Neural progenitor cell (in vitro differentiated cells): ENCODE results near the gene ARID4B. TPM values are rescaled to one million over a fixed set of nuclear protein-coding genes. Genes with fewer than 3 reads are reported as not detected.

ENCODE experiments used
- DNase-seq: peaks from one replicate; pipeline ENCODE4 v3.0.0-alpha.2; 2016; ENCODE audit warnings: low spot score
- H2AFZ ChIP-seq: fragments of 200-600 bp; sonication (generic); replicated peaks from 2 replicates; pipeline ENCODE4 v1.6.1; 2016; ENCODE audit warnings: antibody characterized with exemption
- H3F3A ChIP-seq: fragments of 200-600 bp; sonication (generic); 2 replicates; pipeline ENCODE4 v1.6.1; 2016; ENCODE audit warnings: antibody characterized with exemption, low read depth
- H3K27ac ChIP-seq: fragments of 200-600 bp; sonication (generic); 2 replicates; pipeline ENCODE4 v1.5.1; 2016; ENCODE audit warnings: mild to moderate bottlenecking
- H3K27me3 ChIP-seq: fragments of 200-600 bp; sonication (generic); 2 replicates; pipeline ENCODE4 v1.6.1; 2016; ENCODE audit warnings: mild to moderate bottlenecking, moderate library complexity
- H3K36me3 ChIP-seq: fragments of 200-600 bp; sonication (generic); 2 replicates; pipeline ENCODE4 v1.5.1; 2016
- H3K4me1 ChIP-seq: fragments of 200-600 bp; sonication (generic); 2 replicates; pipeline ENCODE4 v1.6.1; 2016; ENCODE audit warnings: mixed run types
- H3K4me2 ChIP-seq: fragments of 200-600 bp; sonication (generic); 2 replicates; pipeline ENCODE4 v1.6.1; 2016
- H3K4me3 ChIP-seq: fragments of 200-600 bp; sonication (generic); 2 replicates; pipeline ENCODE4 v1.5.1; 2016
- H3K79me2 ChIP-seq: fragments of 200-600 bp; sonication (generic); 2 replicates; pipeline ENCODE4 v1.6.1; 2016; ENCODE audit warnings: low read depth
- H3K9ac ChIP-seq: fragments of 200-600 bp; sonication (generic); 2 replicates; pipeline ENCODE4 v1.6.1; 2016
- H3K9me3 ChIP-seq: fragments of 200-600 bp; sonication (generic); 2 replicates; pipeline ENCODE4 v1.5.1; 2016; ENCODE audit warnings: low read depth
- H4K20me1 ChIP-seq: fragments of 200-600 bp; sonication (generic); 2 replicates; pipeline ENCODE4 v1.6.1; 2016; ENCODE audit warnings: low read depth
- H3K27ac Mint-ChIP-seq: 3 replicates; pipeline ENCODE4 v1.8.0; 2021; ENCODE audit warnings: mixed read lengths
- H3K27me3 Mint-ChIP-seq: 2 replicates; pipeline ENCODE4 v1.8.0; 2022; ENCODE audit warnings: low read depth, mild to moderate bottlenecking, inconsistent platforms, moderate library complexity, mixed read lengths; ENCODE audit not compliant: insufficient read depth
- H3K36me3 Mint-ChIP-seq: 3 replicates; pipeline ENCODE4 v1.8.0; 2021; ENCODE audit warnings: mixed read lengths
- H3K4me1 Mint-ChIP-seq: 3 replicates; pipeline ENCODE4 v1.8.0; 2021; ENCODE audit warnings: mixed read lengths
- H3K4me3 Mint-ChIP-seq: 3 replicates; pipeline ENCODE4 v1.8.0; 2021; ENCODE audit warnings: mild to moderate bottlenecking, moderate library complexity, mixed read lengths
- H3K9me3 Mint-ChIP-seq: 3 replicates; pipeline ENCODE4 v1.8.0; 2020; ENCODE audit warnings: mixed read lengths
- EZH2 ChIP-seq: fragments of 200-600 bp; sonication (generic); IDR thresholded peaks from 2 replicates; pipeline ENCODE4 v1.6.1; 2017; ENCODE audit warnings: antibody characterized with exemption, mild to moderate bottlenecking, moderate library complexity
- EZH2phosphoT487 ChIP-seq: fragments of 200-600 bp; sonication (generic); IDR thresholded peaks from 2 replicates; pipeline ENCODE4 v1.6.1; 2017; ENCODE audit warnings: antibody characterized with exemption
- total RNA-seq: library from RNA; depleted of rRNA; stranded (reverse); fragments of >200 nt; gene quantifications from 2 replicates; pipeline ENCODE4 v1.2.3, GENCODE V29; 2015; ENCODE audit warnings: low replicate concordance
- TF ChIP-seq, protein P1 (sequence below): fragments of 200-600 bp; sonication (generic); IDR thresholded peaks from 2 replicates; pipeline ENCODE4 v1.5.1; 2017; ENCODE audit warnings: antibody characterized with exemption, mild to moderate bottlenecking

The ARID4B gene
- total RNA-seq, 1 donor from 2014 or later: 65.8 TPM

DNA sequence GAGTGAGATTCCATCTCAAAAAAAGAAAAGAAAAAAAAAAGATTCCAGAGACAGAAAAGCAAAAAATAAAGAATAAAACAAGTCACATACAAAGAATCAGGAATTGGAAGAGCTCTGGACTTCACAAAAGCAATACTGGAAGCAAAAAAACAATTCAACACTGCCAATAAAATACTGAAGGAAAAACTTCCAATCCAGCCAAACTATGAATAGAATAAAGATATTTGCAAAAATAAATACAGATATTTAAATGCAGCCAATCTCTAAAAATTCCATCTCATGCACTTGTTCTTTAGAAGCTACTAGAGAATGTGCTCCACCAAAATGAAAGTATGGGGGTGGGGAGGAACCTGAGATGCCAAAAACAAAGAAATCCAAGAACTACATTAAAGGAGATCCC is 137.5 kb downstream of the ARID4B start:
- no peaks in the 10 kb centered on the region for H4K20me1 ChIP-seq
- H3K9ac ChIP-seq: no peak overlapping the region
- H3F3A ChIP-seq: no peaks in the 10 kb centered on the region
- H3K9me3 ChIP-seq: no peaks in the 10 kb centered on the region
- TF ChIP-seq EZH2 (no peak), EZH2phosphoT487 (no peak)
- TF ChIP-seq, protein P1, sequence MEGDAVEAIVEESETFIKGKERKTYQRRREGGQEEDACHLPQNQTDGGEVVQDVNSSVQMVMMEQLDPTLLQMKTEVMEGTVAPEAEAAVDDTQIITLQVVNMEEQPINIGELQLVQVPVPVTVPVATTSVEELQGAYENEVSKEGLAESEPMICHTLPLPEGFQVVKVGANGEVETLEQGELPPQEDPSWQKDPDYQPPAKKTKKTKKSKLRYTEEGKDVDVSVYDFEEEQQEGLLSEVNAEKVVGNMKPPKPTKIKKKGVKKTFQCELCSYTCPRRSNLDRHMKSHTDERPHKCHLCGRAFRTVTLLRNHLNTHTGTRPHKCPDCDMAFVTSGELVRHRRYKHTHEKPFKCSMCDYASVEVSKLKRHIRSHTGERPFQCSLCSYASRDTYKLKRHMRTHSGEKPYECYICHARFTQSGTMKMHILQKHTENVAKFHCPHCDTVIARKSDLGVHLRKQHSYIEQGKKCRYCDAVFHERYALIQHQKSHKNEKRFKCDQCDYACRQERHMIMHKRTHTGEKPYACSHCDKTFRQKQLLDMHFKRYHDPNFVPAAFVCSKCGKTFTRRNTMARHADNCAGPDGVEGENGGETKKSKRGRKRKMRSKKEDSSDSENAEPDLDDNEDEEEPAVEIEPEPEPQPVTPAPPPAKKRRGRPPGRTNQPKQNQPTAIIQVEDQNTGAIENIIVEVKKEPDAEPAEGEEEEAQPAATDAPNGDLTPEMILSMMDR: no peak
- Mint-ChIP-seq H3K36me3 (peaks cover 24% of the 10 kb centered on the region), H3K27me3 (no peaks in the 10 kb centered on the region), H3K9me3 (no peaks in the 10 kb centered on the region), H3K4me1 (no peaks in the 10 kb centered on the region), H3K27ac (no peak overlapping the region), H3K4me3 (no peak overlapping the region)
- DNase-seq: no peak
- H3K27me3 ChIP-seq: no peaks in the 10 kb centered on the region
- H2AFZ ChIP-seq: no peak overlapping the region
- peaks cover 31% of the 10 kb centered on the region for H3K36me3 ChIP-seq
- no peak overlapping the region for H3K27ac ChIP-seq
- H3K4me3 ChIP-seq: no peak overlapping the region
- no peaks in the 10 kb centered on the region for H3K4me1 ChIP-seq
- H3K79me2 ChIP-seq: no peaks in the 10 kb centered on the region
- H3K4me2 ChIP-seq: no peak overlapping the region

DNA sequence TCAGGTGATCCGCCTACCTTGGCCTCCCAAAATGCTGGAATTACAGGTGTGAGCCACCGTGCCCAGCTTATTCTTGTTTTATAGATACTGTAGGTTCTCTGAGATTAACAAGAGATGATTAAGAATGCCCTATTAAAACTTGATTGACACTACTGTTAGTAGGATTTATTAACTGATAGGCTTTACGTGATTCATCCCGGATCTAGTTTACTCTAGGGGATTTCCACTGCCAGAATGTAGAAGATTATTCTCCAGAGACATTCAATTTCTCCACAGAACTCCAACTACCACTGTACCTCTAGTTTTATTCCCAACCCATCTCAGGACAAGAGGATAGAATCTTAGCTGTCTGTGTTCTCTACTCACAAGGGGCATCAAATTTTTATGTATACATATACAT is 140.7 kb downstream of the ARID4B start:
- H3K27me3 ChIP-seq: no peaks in the 10 kb centered on the region
- TF ChIP-seq EZH2: no peak
- no peak for TF ChIP-seq EZH2phosphoT487
- TF ChIP-seq, protein P1: no peak
- no peak for DNase-seq
- H3K9ac ChIP-seq: no peak overlapping the region
- H3K4me1 Mint-ChIP-seq: no peaks in the 10 kb centered on the region
- no peak overlapping the region for H3K4me3 Mint-ChIP-seq
- no peak overlapping the region for H3K4me3 ChIP-seq
- H2AFZ ChIP-seq: no peak overlapping the region
- no peaks in the 10 kb centered on the region for H3K4me1 ChIP-seq
- peaks cover 14% of the 10 kb centered on the region for H3K36me3 Mint-ChIP-seq
- no peaks in the 10 kb centered on the region for H3K27me3 Mint-ChIP-seq
- no peaks in the 10 kb centered on the region for H3K9me3 Mint-ChIP-seq
- H3K27ac Mint-ChIP-seq: no peak overlapping the region
- peaks cover 5% of the 10 kb centered on the region for H3F3A ChIP-seq
- H3K79me2 ChIP-seq: no peaks in the 10 kb centered on the region
- H3K36me3 ChIP-seq: peaks cover 18% of the 10 kb centered on the region
- H4K20me1 ChIP-seq: no peaks in the 10 kb centered on the region
- H3K27ac ChIP-seq: no peak overlapping the region
- no peak overlapping the region for H3K4me2 ChIP-seq
- no peaks in the 10 kb centered on the region for H3K9me3 ChIP-seq

DNA sequence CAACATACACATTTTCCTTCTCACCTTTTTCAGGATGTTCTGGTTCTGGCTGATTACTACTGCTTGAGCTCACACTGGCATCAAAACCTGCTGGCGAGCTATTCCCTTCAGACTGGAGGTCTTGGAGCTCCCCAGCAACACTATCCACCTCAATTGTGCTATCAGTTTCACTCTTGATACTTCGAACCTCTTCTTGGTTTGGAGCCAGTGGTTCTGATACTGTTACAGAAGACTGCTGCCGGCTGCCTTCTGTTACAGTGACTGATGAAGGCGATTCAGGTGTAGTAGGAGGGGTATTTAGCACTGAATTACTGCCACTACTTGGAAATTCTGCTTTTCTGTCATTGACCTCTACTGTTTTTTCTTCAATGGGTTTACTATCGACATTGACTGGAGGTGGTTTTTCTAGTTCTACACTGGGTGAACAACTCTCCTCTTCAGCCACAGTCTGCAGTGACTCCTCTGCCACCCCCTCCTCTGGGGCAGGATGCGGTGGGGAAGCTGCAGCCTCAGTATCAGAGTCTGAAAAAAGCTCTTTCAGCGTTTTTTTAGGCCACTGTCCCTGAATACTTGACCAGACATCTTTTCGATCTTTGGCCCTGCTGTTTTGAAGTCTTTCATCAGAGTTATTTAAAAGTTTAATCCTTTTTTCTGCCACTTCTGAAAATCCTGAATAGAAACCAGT is 146.3 kb downstream of the ARID4B start:
- Histone ChIP-seq H3K4me1 (no peaks in the 10 kb centered on the region), H2AFZ (no peak overlapping the region), H3K9me3 (no peaks in the 10 kb centered on the region), H3K27me3 (no peaks in the 10 kb centered on the region), H3K4me3 (no peak overlapping the region), H3K36me3 (peaks cover 35% of the 10 kb centered on the region), H3K27ac (no peak overlapping the region), H4K20me1 (peaks cover 8% of the 10 kb centered on the region), H3F3A (peaks cover 18% of the 10 kb centered on the region), H3K79me2 (peaks cover 14% of the 10 kb centered on the region), H3K4me2 (no peak overlapping the region), H3K9ac (no peak overlapping the region)
- H3K9me3 Mint-ChIP-seq: no peaks in the 10 kb centered on the region
- no peaks in the 10 kb centered on the region for H3K27me3 Mint-ChIP-seq
- DNase-seq: no peak
- H3K36me3 Mint-ChIP-seq: peaks cover 18% of the 10 kb centered on the region
- H3K4me1 Mint-ChIP-seq: no peaks in the 10 kb centered on the region
- no peak overlapping the region for H3K4me3 Mint-ChIP-seq
- TF ChIP-seq, protein P1: no peak
- TF ChIP-seq EZH2phosphoT487 (no peak), EZH2 (no peak)
- H3K27ac Mint-ChIP-seq: no peak overlapping the region
